Neural cell (in vitro differentiated cells): ENCODE results near the gene KCTD19. TPM values are rescaled to one million over a fixed set of nuclear protein-coding genes. Genes with fewer than 3 reads are reported as not detected.
A peak's percentile ranks its signal among the peaks of the same experiment; 100 is the strongest.

Source experiments
- H2AFZ ChIP-seq: fragments of 200-600, 300-800 bp; sonication (generic), shearing (Covaris generic); 2 replicates; pipeline ENCODE4 v1.6.0; 2014; ENCODE audit warnings: low read depth, mild to moderate bottlenecking, antibody characterized with exemption, low read length, moderate library complexity
- H3F3A ChIP-seq: fragments of 200-600 bp; shearing (Covaris generic); 2 replicates; pipeline ENCODE4 v1.6.1; 2016; ENCODE audit warnings: mild to moderate bottlenecking, moderate library complexity, mixed read lengths, antibody characterized with exemption, low read length; ENCODE audit not compliant: insufficient read depth, poor library complexity, severe bottlenecking
- H3K27ac ChIP-seq: fragments of 200-600, 300-800 bp; sonication (generic), shearing (Covaris generic); 2 replicates; pipeline ENCODE4 v1.5.1; 2014; ENCODE audit warnings: mild to moderate bottlenecking, low read length, moderate library complexity
- H3K27me3 ChIP-seq: fragments of 300-800, 200-600 bp; sonication (generic), shearing (Covaris generic); 2 replicates; pipeline ENCODE4 v1.6.0; 2014; ENCODE audit warnings: mild to moderate bottlenecking, low read depth, low read length, moderate library complexity; ENCODE audit not compliant: insufficient read depth
- H3K36me3 ChIP-seq: fragments of 300-800, 200-600 bp; sonication (generic), shearing (Covaris generic); 2 replicates; pipeline ENCODE4 v1.5.1; 2014; ENCODE audit warnings: mild to moderate bottlenecking, antibody characterized with exemption, low read length, moderate library complexity; ENCODE audit not compliant: insufficient read depth
- H3K4me2 ChIP-seq: fragments of 300-800, 200-600 bp; sonication (generic), shearing (Covaris generic); 2 replicates; pipeline ENCODE4 v1.6.0; 2014; ENCODE audit warnings: mild to moderate bottlenecking, low read length
- H3K4me3 ChIP-seq: fragments of 300-800, 200-600 bp; sonication (generic), shearing (Covaris generic); 2 replicates; pipeline ENCODE4 v1.5.1; 2014; ENCODE audit warnings: mild to moderate bottlenecking, low read length, moderate library complexity
- H3K79me2 ChIP-seq: fragments of 200-600 bp; shearing (Covaris generic); replicated peaks from 2 replicates; pipeline ENCODE4 v1.6.0; 2014; ENCODE audit warnings: mild to moderate bottlenecking, low read length, moderate library complexity; ENCODE audit not compliant: insufficient read depth
- H3K9ac ChIP-seq: fragments of 300-800, 200-600 bp; sonication (generic), shearing (Covaris generic); 2 replicates; pipeline ENCODE4 v1.6.1; 2016; ENCODE audit warnings: mild to moderate bottlenecking, low read length, mixed read lengths
- H3K9me2 ChIP-seq: fragments of 200-600 bp; shearing (Covaris generic); 2 replicates; pipeline ENCODE4 v1.6.1; 2016; ENCODE audit warnings: mild to moderate bottlenecking, low read length, mixed read lengths; ENCODE audit not compliant: insufficient read depth
- H3K9me3 ChIP-seq: fragments of 200-600, 300-800 bp; sonication (generic), shearing (Covaris generic); 2 replicates; pipeline ENCODE4 v1.6.1; 2016; ENCODE audit warnings: mild to moderate bottlenecking, mixed run types, low read length, moderate library complexity, mixed read lengths
- H4K20me1 ChIP-seq: fragments of 200-600 bp; shearing (Covaris generic); 2 replicates; pipeline ENCODE4 v1.6.1; 2016; ENCODE audit warnings: mild to moderate bottlenecking, mixed run types; ENCODE audit not compliant: insufficient read depth
- CTCF ChIP-seq: fragments of 450-650 bp; IDR thresholded peaks from 2 replicates; pipeline ENCODE4 v1.5.1; 2014; ENCODE audit warnings: antibody characterized with exemption, mild to moderate bottlenecking, moderate library complexity; ENCODE audit not compliant: poor library complexity, severe bottlenecking
- EP300 ChIP-seq: fragments of 450-650 bp; conservative IDR thresholded peaks from 2 replicates; pipeline ENCODE4 v1.6.1; 2014; ENCODE audit warnings: antibody characterized with exemption, mild to moderate bottlenecking, moderate library complexity; ENCODE audit not compliant: poor library complexity, severe bottlenecking
- EZH2 ChIP-seq: fragments of 200-600, 300-800 bp; shearing (Covaris generic), sonication (generic); IDR thresholded peaks from 2 replicates; pipeline ENCODE4 v1.6.1; 2014; ENCODE audit warnings: antibody characterized with exemption, low read length, borderline replicate concordance, mild to moderate bottlenecking; ENCODE audit not compliant: insufficient read depth, poor library complexity, severe bottlenecking
- MXI1 ChIP-seq: fragments of 450-650 bp; conservative IDR thresholded peaks from 2 replicates; pipeline ENCODE4 v1.6.1; 2014; ENCODE audit warnings: antibody characterized with exemption, mild to moderate bottlenecking; ENCODE audit not compliant: poor library complexity, severe bottlenecking
- POLR2AphosphoS5 ChIP-seq: IDR thresholded peaks from 2 replicates; pipeline ENCODE4 v1.6.1; 2012
- RAD21 ChIP-seq: fragments of 450-650 bp; conservative IDR thresholded peaks from 2 replicates; pipeline ENCODE4 v1.6.1; 2014; ENCODE audit warnings: antibody characterized with exemption, mild to moderate bottlenecking, moderate library complexity
- REST ChIP-seq: IDR thresholded peaks from 2 replicates; pipeline ENCODE4 v1.6.1; 2012; ENCODE audit warnings: borderline replicate concordance
- SMC3 ChIP-seq: fragments of 450-650 bp; conservative IDR thresholded peaks from 2 replicates; pipeline ENCODE4 v1.6.1; 2014; ENCODE audit warnings: antibody characterized with exemption, mild to moderate bottlenecking, moderate library complexity; ENCODE audit not compliant: poor library complexity
- TAF1 ChIP-seq: IDR thresholded peaks from 2 replicates; pipeline ENCODE4 v1.6.1; 2012; ENCODE audit warnings: low read depth
- polyA plus RNA-seq: library from polyadenylated mRNA; depleted of rRNA; stranded (reverse); fragments of >200 nt; gene quantifications from 2 replicates; pipeline ENCODE4 v1.2.3, GENCODE V29; 2014

The KCTD19 gene
- polyA plus RNA-seq, 1 donor from 2014 or later, result 0.45 TPM

DNA sequence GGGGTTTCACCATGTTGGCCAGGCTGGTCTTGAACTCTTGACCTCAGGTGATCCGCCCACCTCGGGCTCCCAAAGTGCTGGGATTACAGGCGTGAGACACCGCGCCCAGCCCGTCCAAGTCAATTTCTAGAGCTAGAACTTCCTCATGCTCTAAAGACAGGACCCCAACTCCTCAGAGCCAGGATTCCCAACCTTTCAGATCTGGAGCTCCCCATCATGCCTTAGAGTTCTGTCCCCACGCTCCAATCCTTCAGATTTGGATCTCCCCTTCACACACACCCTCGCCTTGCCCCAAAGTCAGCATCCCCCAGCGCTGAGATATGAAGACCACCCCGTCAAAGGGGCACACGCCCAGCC is 448 bp downstream of the KCTD19 start:
- TF ChIP-seq EZH2, result no peak
- TF ChIP-seq MXI1, result no peak
- TF ChIP-seq SMC3, result no peak
- no peak for TF ChIP-seq TAF1
- no peak for TF ChIP-seq EP300
- TF ChIP-seq POLR2AphosphoS5, result no peak
- no peak for TF ChIP-seq RAD21
- no peak for TF ChIP-seq CTCF
- no peak for TF ChIP-seq REST
- no peaks in the 10 kb centered on the region for H3K79me2 ChIP-seq
- H3K27ac ChIP-seq, result no peak overlapping the region
- H3K4me3 ChIP-seq, result peak overlapping the region; percentile 71
- no peak overlapping the region for H3K4me2 ChIP-seq
- peak overlapping the region; percentile 84 for H2AFZ ChIP-seq
- H3K9me2 ChIP-seq, result no peaks in the 10 kb centered on the region
- H3F3A ChIP-seq, result no peaks in the 10 kb centered on the region
- H3K27me3 ChIP-seq, result peaks cover 7% of the 10 kb centered on the region
- no peaks in the 10 kb centered on the region for H3K9me3 ChIP-seq
- no peaks in the 10 kb centered on the region for H4K20me1 ChIP-seq
- H3K9ac ChIP-seq, result peak overlapping the region; percentile 61
- no peaks in the 10 kb centered on the region for H3K36me3 ChIP-seq

- no peak overlapping the region for H3K27ac ChIP-seq
- H3F3A ChIP-seq, result no peaks in the 10 kb centered on the region
- no peak overlapping the region for H3K9ac ChIP-seq
- TF ChIP-seq SMC3, result no peak
- TF ChIP-seq REST, result no peak
- no peak for TF ChIP-seq MXI1
- TF ChIP-seq TAF1, result no peak
- TF ChIP-seq CTCF, result no peak
- TF ChIP-seq EP300, result no peak
- no peak for TF ChIP-seq EZH2
- no peak for TF ChIP-seq RAD21
- no peak for TF ChIP-seq POLR2AphosphoS5
- H3K9me2 ChIP-seq, result no peaks in the 10 kb centered on the region
- H2AFZ ChIP-seq, result no peak overlapping the region
- H3K27me3 ChIP-seq, result peaks cover 2% of the 10 kb centered on the region
- no peak overlapping the region for H3K4me3 ChIP-seq
- H3K9me3 ChIP-seq, result no peaks in the 10 kb centered on the region
- H3K79me2 ChIP-seq, result no peaks in the 10 kb centered on the region
- no peaks in the 10 kb centered on the region for H3K36me3 ChIP-seq
- no peaks in the 10 kb centered on the region for H4K20me1 ChIP-seq
- H3K4me2 ChIP-seq, result no peak overlapping the region
Measured at GRCh38 chr16:67317853-67318252, 8.7 kb downstream of the KCTD19 start.
